SU-DHL-6 (cell line): ENCODE measurements around the gene KDM3B.

Source experiments
- H2AFZ ChIP-seq: fragments of 200-600 bp; sonication (generic); 2 replicates; pipeline ENCODE4 v1.6.1; 2014; ENCODE audit warnings: low read depth, mild to moderate bottlenecking, moderate library complexity, mixed read lengths, antibody characterized with exemption, low read length; ENCODE audit not compliant: severe bottlenecking
- H3F3A ChIP-seq: fragments of 200-600 bp; shearing (Covaris generic); 2 replicates; pipeline ENCODE4 v1.6.0; 2016; ENCODE audit warnings: antibody characterized with exemption, mild to moderate bottlenecking; ENCODE audit not compliant: insufficient read depth
- H3K27ac ChIP-seq: fragments of 200-600 bp; sonication (generic); 2 replicates; pipeline ENCODE4 v1.5.1; 2016; ENCODE audit warnings: low read depth, mild to moderate bottlenecking, low read length, moderate library complexity, mixed read lengths
- H3K27me3 ChIP-seq: fragments of 200-600 bp; sonication (generic), shearing (Covaris generic); 2 replicates; pipeline ENCODE4 v1.6.0; 2014; ENCODE audit warnings: mild to moderate bottlenecking, low read length
- H3K36me3 ChIP-seq: fragments of 200-600 bp; sonication (generic); 2 replicates; pipeline ENCODE4 v1.6.1; 2014; ENCODE audit warnings: mild to moderate bottlenecking, low read length, mixed read lengths
- H3K4me2 ChIP-seq: fragments of 300-600, 200-600 bp; shearing (Covaris generic), sonication (generic); 2 replicates; pipeline ENCODE4 v1.6.0; 2014; ENCODE audit warnings: low read length, low read depth, mild to moderate bottlenecking; ENCODE audit not compliant: poor library complexity, severe bottlenecking
- H3K4me3 ChIP-seq: fragments of 200-600 bp; sonication (generic); 2 replicates; pipeline ENCODE4 v1.5.1; 2014; ENCODE audit warnings: antibody characterized with exemption, low read length, mild to moderate bottlenecking, mixed read lengths; ENCODE audit not compliant: insufficient read depth, poor library complexity, severe bottlenecking
- H3K79me2 ChIP-seq: fragments of 200-600 bp; sonication (generic); 2 replicates; pipeline ENCODE4 v1.6.1; 2014; ENCODE audit warnings: mild to moderate bottlenecking, low read length, moderate library complexity; ENCODE audit not compliant: insufficient read depth
- H3K9ac ChIP-seq: fragments of 200-600 bp; sonication (generic); 2 replicates; pipeline ENCODE4 v1.7.0; 2014; ENCODE audit warnings: mild to moderate bottlenecking, low read length
- H3K9me2 ChIP-seq: fragments of 200-600 bp; sonication (generic); replicated peaks from 2 replicates; pipeline ENCODE4 v1.6.1; 2014; ENCODE audit warnings: low read length; ENCODE audit not compliant: insufficient read depth
- H3K9me3 ChIP-seq: fragments of 200-600 bp; sonication (generic); 2 replicates; pipeline ENCODE4 v1.6.1; 2014; ENCODE audit warnings: low read length, mixed read lengths; ENCODE audit not compliant: insufficient read depth
- H4K20me1 ChIP-seq: fragments of 200-600 bp; sonication (generic); 2 replicates; pipeline ENCODE4 v1.6.1; 2014; ENCODE audit warnings: low read depth, mild to moderate bottlenecking, antibody characterized with exemption, low read length, moderate library complexity, mixed read lengths
- CTCF ChIP-seq: fragments of 200-600 bp; sonication (generic); IDR thresholded peaks from one replicate; pipeline ENCODE4 v1.5.1; 2017; ENCODE audit warnings: antibody characterized with exemption, mild to moderate bottlenecking, low read length, moderate library complexity; ENCODE audit not compliant: insufficient read depth, poor library complexity, severe bottlenecking
- EZH2phosphoT487 ChIP-seq: fragments of 200-600 bp; sonication (generic), shearing (Covaris generic); conservative IDR thresholded peaks from 2 replicates; pipeline ENCODE4 v1.6.1; 2018; ENCODE audit warnings: mild to moderate bottlenecking, antibody characterized with exemption, low read length, moderate library complexity, mixed read lengths

KDM3B gene

GRCh38 chr5:138438724-138439476, 86.4 kb downstream of the KDM3B start, which contains the start of gene REEP2:
Gene REEP2, plus strand, starts transcription at chr5:138439057. Its CDS starts 152 bp downstream, at chr5:138439209.
- no peaks in the 10 kb centered on the region for H3K9me2 ChIP-seq
- no peaks in the 10 kb centered on the region for H4K20me1 ChIP-seq
- no peak for TF ChIP-seq CTCF
- TF ChIP-seq EZH2phosphoT487: no peak
- H3K27me3 ChIP-seq: no peaks in the 10 kb centered on the region
- H3K79me2 ChIP-seq: no peaks in the 10 kb centered on the region
- H3K36me3 ChIP-seq: peaks cover 16% of the 10 kb centered on the region
- peak within 1 kb of the TSS; percentile 43; the same call in 1 of the 2 replicates for H3K9ac ChIP-seq
- no peaks in the 10 kb centered on the region; the same call in 1 of the 2 replicates for H3F3A ChIP-seq
- peak within 1 kb of the TSS; percentile 48 for H3K4me3 ChIP-seq
- peak within 1 kb of the TSS; percentile 66 for H3K4me2 ChIP-seq
- H3K27ac ChIP-seq: no peak within 1 kb of the TSS
- no peaks in the 10 kb centered on the region for H3K9me3 ChIP-seq
- peak within 1 kb of the TSS; percentile 64 for H2AFZ ChIP-seq

- Histone ChIP-seq H3K4me2 (peak overlapping the region; percentile 66), H3K36me3 (peaks cover 13% of the 10 kb centered on the region), H3K4me3 (peak overlapping the region; percentile 48), H3K79me2 (no peaks in the 10 kb centered on the region), H3K9ac (peak overlapping the region; percentile 43; the same call in 1 of the 2 replicates), H3K27ac (no peak overlapping the region), H3F3A (no peaks in the 10 kb centered on the region; the same call in 1 of the 2 replicates), H2AFZ (peak overlapping the region; percentile 64), H3K27me3 (no peaks in the 10 kb centered on the region), H3K9me2 (no peaks in the 10 kb centered on the region), H3K9me3 (no peaks in the 10 kb centered on the region), H4K20me1 (no peaks in the 10 kb centered on the region)
- TF ChIP-seq EZH2phosphoT487 (no peak), CTCF (no peak)
Measured at GRCh38 chr5:138439477-138440158, 87.1 kb downstream of the KDM3B start.

GRCh38 chr5:138440159-138441073, 87.9 kb downstream of the KDM3B start:
- Histone ChIP-seq H3K27ac (no peak overlapping the region), H3K27me3 (no peaks in the 10 kb centered on the region), H3K4me2 (no peak overlapping the region), H3K79me2 (no peaks in the 10 kb centered on the region), H3K9me3 (no peaks in the 10 kb centered on the region), H3K4me3 (no peak overlapping the region), H3K9me2 (no peaks in the 10 kb centered on the region), H2AFZ (no peak overlapping the region), H4K20me1 (no peaks in the 10 kb centered on the region), H3K9ac (no peak overlapping the region), H3K36me3 (peaks cover 7% of the 10 kb centered on the region; the same call in 1 of the 2 replicates), H3F3A (no peaks in the 10 kb centered on the region; the same call in 1 of the 2 replicates)
- TF ChIP-seq CTCF: no peak
- TF ChIP-seq EZH2phosphoT487: no peak
